DMS53 treated with DMSO at 0.1 percent for 48 hours (cell line): ENCODE data around the gene SAMSN1.

ENCODE experiments used
- DNase-seq: peaks from one replicate; lab custom pipeline; 2025; ENCODE audit not compliant: unreplicated experiment; lab: John Stamatoyannopoulos, UW

The SAMSN1 gene

GRCh38 chr21:14448784-14449183 is 97.3 kb downstream of the SAMSN1 start:
- DNase-seq, result no peak

GRCh38 chr21:14438211-14438610 is 107.9 kb downstream of the SAMSN1 start:
- no peak for DNase-seq

DNA sequence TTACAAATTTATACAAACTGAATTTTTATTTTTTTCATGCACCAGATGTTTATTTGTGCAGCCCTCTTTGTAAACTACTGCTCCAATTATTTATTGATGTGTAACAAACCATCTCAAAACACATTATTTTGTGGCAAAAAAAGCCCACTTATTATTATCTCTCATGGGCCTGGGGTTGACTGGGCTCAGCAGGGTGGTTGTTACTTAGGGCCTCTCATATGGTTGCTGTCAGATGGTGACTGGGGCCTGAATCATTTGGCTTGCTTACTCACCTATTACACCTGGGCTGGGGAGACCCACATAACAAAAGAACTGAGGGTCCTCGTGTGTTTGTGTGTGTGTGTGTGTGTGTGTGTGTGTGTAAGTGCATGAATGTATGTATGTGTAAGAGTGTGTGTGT is 110.7 kb downstream of the SAMSN1 start:
- DNase-seq, result no peak
